Left hindlimb (tissue), 1 donor: ENCODE data around the gene ZNF487.
"Not testable (repeated sequence)": the region's sequence is repeated elsewhere in the genome, so short reads cannot be mapped to it uniquely, and the experiment has no call there.

Experiments
- DNase-seq: peaks from one replicate; pipeline ENCODE4 v3.0.0-alpha.2; 2018

The ZNF487 gene

GRCh38 chr10:43436291-43437140 lies at the start of gene ZNF487:
Gene ZNF487 (plus strand): TSS chr10:43437111. CDS start chr10:43475814, 38,703 bp downstream.
- DNase-seq, result peak; percentile 96

DNA sequence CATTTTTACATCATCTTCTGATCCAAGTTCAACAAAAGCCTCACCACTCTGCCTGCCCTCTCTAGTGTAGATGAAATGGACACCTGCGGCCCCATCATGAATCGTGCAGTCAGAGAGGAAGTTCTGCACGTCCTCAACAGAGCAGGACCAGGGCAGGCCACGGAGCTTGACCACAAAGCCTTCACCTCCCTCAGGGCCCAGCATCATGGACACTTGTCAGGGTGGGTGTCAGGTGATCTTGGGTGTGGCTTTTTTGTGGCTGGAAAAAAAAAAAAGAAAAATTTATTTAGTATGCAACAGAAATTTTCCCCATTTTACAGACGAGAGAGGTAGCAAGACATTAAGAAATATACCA lies 49.3 kb upstream of the ZNF487 start:
- DNase-seq, result no peak

DNA sequence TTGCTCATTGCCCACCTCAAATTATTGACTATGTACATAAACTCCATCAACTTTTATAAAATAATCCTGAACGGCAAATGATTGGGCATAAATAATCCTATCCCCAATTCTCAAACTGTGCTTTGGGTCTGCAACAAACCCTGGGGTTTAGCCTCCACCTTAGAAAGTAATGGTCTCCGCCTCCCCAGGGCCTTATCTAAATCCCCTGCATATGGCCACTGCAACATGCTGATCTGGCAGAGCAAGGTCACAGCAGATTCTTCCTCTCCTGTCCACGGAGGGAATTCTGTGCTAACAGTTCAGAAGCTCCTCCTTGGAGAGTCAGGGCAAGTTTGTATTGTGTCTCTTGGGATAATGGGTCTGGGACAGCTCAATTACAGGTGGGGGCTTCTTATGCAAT lies 47.0 kb upstream of the ZNF487 start:
- DNase-seq, result no peak

DNA sequence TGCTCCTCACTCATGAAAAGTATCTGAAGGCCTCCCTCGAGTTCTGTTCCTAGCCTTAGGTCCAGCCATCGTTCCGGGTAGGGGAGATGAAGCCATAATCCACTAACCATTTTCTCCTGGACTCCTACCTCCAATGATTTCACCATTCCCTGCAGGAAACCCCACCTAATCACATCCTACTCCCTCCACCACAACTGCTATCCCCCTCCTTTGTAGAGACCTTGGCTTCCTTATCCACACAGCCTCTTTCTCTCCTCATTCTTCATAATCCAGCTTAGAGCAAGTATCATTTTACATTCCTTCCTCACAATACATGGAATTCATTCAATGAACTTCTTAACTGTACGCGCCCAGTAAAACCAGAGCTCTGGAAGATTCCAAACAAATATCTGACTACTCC lies 46.6 kb upstream of the ZNF487 start:
- no peak for DNase-seq

GRCh38 chr10:43390759-43391158 lies 46.2 kb upstream of the ZNF487 start:
- no peak for DNase-seq

- no peak for DNase-seq
Observed at GRCh38 chr10:43391496-43391895, 45.4 kb upstream of the ZNF487 start.

DNA sequence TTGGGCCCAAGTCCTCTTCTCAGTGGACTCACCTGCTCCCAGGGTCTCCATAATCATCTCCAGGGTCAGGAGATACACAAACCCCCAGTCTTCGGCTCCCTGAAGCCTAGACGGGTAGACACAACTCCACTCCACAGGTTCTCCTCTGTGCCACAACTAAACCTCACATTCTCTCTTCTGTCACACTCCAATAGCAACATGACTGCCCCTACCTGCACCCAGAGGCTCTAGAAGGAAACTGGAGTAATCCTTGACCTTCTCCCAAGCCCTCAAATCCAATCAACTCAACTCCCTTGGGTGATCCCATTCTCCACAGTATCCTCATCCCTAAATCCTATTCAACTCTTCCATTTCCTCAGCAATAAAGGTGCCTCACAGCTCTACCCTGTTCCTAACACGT lies 44.2 kb upstream of the ZNF487 start:
- no peak for DNase-seq

GRCh38 chr10:43393186-43393585 lies 43.7 kb upstream of the ZNF487 start:
- DNase-seq, result not testable (repeated sequence)

DNA sequence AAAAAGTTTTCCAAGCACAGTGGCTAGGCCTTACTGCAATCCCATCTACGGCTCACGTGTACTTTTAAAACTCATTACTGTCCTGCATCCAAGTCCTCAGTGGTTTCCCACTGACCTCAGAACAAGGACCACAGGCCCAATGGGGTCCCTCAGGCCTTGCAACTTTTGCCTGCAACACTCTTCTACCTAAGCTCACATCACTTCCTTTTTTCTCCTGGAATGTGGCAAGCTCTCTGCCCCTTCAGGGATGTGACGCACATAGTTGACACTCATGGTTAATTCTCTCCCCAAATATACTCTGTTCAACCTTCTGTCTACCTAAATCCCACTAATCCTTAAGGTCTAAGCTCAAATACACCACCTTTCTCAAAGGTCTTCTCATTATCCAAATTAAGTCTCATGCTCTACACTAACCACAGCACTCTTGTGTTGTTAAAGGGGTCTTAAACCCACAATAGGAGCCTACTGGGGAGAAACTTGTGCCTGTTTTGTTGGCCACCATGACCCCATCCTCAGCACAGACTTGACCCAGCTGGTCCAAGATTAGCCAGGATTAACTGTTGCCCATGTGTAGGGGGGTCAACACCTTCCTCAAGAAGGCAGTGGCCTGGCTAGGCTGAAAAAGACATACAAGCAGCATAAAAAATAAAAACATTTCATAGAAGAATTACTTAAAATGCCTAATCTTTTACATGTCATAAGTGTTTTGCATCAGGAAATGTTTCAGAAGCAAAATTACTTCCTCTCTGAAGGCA lies 43.1 kb upstream of the ZNF487 start:
- DNase-seq, result no peak

- no peak for DNase-seq
Observed at GRCh38 chr10:43394868-43395267, 42.0 kb upstream of the ZNF487 start.

GRCh38 chr10:43395571-43396060 lies 41.3 kb upstream of the ZNF487 start:
- DNase-seq, result no peak

DNA sequence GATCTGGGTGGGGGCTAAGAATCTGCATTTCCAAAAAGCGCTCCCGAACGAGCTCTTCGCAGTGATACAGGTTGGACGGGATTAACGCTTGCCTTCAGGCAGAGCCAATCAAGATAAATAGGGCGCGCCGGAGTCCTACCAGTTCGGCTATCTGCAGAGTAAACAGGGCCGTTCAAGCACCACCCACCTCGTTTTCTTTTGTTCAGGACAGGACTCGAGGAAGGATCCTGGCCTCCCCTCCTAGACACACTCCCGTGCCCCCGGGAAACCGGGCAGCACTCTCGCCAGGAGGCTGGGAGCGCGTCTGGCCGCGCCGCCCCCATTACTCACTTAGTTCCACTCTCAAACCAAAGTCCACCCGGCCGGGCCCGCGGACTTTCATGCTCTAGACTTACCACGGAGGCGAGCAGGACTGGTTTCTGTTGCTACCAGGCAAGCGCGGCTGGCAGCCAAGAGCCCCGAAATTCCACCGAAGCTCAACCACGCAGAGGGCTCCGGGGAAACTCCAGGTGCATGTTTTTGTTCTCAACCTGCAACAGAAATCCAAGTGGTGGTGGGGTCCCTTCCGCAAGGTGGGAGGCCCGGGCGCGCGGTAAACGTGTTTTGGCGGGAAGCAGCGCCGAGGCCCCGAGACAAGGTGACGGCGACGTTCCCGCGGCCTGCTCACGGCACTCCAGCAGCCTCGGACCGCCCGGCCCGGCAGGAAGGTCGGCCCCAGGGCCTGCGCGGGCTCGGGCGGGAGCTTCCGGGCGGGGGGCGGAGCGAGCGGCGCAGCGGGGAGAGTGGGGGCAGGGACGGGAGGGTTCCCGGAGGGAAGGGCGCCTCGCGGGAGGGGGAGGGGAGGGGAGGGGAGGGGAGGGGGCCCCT lies 40.6 kb upstream of the ZNF487 start:
- DNase-seq, result peak; percentile 86

DNA sequence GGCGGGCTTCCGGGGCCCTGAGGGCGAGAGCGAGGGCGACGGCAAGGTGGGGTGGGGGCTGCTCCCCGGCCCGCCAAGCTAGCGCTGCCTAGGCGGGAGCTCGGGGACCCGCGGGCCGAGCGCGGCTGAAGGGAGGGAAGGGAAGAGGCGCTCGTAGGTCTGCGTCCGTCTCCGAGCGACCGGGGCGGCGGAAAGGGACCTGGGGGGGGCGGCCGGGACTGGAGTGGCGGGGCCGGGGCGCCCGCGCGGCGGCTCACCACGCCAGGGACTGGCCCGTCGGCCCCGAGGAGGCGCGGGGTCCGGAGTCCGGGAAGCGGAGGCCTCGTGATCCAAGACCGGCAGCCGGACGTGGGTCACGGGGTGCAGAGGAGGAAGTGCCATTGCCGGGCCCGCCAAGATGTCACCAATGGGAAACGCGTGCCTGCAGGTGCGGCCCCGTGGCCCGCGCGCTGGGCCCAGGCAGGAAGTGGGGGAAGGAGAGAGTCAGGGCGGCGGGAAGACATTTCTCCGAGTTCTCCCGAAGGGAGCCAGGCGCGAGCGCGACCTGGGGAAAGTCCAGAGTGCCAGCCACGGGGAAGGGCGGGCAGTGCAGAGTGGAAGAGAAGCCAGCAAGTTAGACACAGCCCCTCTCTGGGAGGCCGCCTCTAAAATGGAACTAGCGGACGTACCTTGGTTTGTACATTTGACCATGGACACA lies 39.8 kb upstream of the ZNF487 start:
- DNase-seq, result peak; percentile 90

DNA sequence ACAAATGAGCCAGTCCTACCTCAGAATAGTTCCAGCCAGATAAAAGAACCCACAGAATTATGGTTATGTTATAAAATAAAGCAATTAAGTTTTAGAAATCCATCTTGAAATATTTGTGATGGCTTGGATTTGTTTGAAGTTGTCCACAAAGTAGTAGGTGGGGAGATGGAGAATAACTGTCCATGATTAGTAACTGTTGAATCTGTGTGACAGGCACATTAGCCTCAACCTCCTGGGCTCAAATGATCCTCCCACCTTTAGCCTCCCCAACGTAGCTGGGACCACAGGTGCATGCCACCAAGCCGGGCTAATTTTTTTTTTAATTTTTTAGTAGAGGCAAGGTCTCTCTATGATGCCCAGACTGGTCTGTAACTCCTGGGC lies 38.0 kb upstream of the ZNF487 start:
- DNase-seq, result no peak

DNA sequence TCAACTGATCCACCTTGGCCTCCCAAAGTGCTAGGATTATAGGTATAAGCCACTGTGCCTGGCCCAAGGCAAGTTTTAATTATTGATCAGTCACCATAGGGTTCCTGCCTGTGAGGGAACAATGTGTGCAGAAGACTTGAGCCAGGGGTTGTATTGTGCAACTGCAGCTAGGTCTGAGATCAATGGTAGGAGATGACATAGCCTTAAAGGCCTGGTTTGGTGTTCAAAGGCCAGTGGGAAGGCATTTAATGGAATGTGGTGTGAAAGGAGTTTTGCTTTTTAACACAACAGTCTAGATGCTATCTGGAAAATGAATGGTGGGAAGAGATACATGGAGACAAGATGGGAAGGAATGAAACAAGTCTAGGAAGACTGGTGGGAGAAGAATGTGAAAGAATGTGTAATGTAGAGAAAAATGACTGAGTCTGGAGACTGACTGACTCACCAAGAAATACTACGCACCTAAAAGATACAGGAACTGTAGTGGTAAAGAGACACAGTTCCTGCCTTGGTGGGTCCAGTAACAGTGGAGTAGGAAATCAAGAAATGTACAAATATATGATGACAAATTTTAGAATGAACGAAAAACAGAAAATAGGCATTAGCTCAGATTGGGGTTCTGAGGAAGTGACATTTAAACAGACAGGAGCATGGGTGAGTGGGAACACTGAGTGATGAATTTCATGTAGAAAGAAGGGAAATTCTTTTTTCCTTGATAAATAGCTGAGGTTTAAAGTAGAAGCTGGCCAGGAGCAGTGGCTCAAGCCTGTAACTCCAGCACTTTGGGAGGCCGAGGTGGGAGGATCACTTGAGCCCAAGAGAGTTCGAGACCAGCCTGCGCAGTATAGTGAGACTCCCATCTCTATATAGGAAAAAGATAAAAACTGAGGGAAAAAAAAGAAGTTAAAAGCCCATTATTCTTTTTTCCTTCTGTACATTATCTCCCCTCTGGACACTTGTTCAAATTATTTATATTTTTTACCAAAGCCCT lies 37.3 kb upstream of the ZNF487 start:
- no peak for DNase-seq

DNA sequence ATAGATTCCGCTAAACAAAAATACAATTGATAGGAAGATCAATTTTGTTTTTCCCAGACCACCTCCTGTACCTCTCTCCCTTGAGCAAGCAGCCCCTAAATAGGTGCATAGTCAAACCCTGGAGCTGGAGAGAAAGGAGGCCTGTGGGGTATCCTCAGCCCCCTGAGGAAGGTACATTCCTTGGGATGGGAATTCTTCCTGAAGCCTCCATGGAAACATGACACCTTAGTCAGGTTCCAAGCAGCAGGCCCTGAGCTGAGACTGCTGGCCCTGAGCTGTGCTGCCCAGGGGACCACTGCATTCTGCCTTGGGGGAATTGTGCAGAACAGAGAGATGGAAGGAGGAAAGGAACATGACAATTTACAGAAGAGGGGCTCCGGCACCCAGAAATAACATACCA lies 35.3 kb upstream of the ZNF487 start:
- DNase-seq, result no peak

DNA sequence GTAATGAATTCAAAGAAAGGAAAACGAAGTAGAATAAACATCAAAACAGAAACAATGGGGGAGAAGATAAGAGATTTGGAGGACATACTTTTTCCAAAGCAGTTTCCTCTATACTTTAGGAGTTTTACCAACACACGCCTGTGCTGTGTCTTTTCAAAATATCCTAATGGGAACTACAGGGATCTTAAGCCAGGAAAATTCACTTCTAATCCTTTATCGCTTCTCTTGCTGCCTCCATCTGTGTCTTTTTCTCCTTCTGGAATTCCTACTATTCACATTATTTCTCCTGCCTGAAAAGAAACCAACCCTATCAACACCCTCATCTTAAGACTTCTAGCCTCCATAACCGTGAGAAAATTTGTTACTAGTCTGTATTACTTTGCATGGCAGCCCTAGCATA lies 34.7 kb upstream of the ZNF487 start:
- no peak for DNase-seq

DNA sequence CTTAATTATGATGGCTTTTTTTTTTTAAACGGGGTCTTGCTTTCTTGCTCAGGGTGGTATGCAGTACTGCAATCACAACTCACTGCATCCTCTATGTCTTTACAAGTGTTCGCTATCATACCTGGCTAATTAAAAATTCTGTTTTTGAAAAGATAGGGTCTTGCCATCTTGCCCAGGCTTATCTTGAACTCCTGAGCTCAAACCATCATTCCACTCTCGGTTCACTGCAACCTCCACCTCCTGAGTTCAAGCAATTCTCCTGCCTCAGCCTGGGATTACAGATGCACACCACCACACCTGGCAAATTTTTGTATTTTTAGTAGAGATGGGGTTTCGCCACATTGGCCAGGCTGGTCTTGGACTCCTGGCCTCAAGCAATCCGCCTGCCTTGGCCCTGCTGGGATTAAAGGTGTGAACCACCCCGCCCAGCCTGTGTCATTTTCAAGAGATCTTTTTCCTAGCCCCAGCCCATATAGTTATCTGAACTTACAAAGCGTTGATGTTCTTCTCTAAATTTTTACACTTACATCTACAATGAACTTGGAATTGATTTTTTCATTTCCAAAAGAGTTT lies 33.9 kb upstream of the ZNF487 start:
- DNase-seq, result no peak

DNA sequence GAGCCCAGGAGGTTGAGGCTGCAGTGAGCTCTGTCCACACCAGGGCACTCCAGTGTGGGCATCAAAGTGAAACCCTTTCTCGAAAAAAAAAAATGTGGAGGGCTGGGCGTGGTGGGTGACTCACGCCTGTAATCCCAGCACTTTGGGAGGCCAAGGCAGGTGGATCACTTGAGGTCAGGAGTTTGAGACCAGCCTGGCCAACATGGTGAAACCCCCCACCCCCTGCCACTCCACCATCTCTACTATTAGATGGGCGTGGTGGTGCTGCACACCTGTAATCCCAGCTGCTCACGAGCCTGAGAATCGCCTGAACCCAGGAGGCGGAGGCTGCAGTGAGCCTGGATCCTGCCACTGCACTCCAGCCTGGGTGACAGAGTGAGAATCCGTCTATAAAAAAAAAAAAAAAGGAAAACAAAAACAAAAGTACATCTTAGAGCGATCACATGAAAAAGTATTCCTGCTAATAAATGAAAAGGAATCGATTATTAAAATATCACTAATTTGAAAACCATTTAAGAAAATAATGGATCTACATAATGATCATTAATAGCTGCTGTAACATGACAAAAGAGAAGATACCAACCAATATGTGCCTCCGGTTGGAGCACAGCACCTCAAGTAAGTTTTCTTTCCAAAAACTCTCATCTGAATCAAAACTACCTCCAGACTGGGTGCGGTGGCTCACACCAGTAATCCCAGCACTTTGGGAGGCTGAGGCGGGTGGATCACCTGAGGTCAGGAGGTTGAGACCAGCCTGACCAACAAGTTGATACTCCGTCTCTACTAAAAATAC lies 32.8 kb upstream of the ZNF487 start:
- DNase-seq, result no peak

DNA sequence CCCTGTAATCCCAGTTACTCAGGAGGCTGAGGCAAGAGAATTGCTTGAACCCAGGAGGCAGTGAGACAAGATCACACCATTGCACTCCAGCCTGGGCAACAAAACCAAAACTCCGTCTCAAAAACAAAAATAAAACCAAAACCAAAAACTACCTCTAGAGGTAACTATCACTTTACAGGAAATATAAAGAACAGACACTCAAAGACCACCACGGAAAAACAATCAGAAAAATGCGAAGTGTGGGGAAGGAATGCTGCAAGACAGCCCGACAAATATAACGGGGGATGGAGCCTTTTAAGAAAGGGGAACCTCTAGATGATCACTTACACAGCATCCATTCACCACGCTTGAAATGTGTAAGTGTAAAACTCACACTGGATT lies 32.2 kb upstream of the ZNF487 start:
- no peak for DNase-seq
